GM19193 (cell line): ENCODE results near the gene XYLT1.

Experiments
- POLR2A ChIP-seq: IDR thresholded peaks from 4 replicates; pipeline ENCODE4 v1.6.1; 2011; ENCODE audit not compliant: insufficient read depth, insufficient read length; ENCODE audit errors: extremely low read depth

The XYLT1 gene

GRCh38 chr16:17368446-17368845 is 102.3 kb downstream of the XYLT1 start:
- TF ChIP-seq POLR2A = no peak

DNA sequence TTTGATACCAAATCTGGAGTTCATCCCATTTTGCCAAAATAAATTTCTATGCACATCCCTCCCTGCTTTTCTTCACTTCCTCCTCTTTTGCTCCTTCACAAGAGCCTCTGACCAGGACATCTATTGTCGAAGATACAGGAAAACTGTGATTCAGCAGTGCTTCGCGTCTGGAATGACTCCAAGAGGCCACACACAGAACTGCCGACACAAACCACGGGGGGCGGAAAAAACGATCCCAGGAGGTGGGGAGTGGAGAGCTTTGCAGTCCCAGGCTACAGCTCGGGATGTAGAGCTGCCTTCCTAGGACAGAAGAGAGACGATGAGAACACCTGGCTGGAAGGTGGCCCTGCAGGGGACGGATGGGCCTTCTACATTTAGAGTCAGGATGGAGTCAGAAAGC is 102.8 kb downstream of the XYLT1 start:
- TF ChIP-seq POLR2A = no peak

GRCh38 chr16:17367036-17367435 is 103.7 kb downstream of the XYLT1 start:
- no peak for TF ChIP-seq POLR2A

DNA sequence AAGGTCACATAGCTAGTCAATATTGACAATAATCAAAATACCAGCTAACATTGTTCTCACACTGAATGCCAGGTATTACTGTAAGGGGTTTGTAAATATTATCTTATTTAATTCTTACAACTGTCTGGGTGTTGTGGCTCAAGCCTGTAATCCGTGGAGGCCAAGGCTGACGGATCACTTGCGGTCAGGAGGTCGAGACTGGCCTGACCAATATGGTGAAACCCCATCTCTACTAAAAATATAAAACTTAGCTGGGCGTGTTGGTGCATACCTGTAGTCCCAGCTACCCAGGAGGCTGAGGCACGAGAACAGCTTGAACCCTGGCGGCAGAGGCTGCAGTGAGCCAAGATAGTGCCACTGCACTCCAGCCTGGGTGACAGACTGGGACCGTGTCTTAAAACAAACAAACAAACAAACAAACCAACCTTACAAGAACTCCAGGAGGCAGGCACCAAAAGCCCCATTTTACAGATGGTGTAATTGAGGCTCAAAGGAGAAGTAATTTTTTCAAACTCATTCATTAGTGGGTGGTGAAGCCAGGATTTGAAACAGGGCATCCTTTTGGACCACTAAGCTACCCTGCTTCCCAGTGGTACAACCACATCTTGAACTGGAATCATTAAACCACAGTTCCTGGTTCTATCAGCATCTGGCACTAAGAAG is 104.3 kb downstream of the XYLT1 start:
- TF ChIP-seq POLR2A = no peak

- no peak for TF ChIP-seq POLR2A
Observed at GRCh38 chr16:17365591-17366298, 105.0 kb downstream of the XYLT1 start.

- no peak for TF ChIP-seq POLR2A
Observed at GRCh38 chr16:17365211-17365541, 105.6 kb downstream of the XYLT1 start.

DNA sequence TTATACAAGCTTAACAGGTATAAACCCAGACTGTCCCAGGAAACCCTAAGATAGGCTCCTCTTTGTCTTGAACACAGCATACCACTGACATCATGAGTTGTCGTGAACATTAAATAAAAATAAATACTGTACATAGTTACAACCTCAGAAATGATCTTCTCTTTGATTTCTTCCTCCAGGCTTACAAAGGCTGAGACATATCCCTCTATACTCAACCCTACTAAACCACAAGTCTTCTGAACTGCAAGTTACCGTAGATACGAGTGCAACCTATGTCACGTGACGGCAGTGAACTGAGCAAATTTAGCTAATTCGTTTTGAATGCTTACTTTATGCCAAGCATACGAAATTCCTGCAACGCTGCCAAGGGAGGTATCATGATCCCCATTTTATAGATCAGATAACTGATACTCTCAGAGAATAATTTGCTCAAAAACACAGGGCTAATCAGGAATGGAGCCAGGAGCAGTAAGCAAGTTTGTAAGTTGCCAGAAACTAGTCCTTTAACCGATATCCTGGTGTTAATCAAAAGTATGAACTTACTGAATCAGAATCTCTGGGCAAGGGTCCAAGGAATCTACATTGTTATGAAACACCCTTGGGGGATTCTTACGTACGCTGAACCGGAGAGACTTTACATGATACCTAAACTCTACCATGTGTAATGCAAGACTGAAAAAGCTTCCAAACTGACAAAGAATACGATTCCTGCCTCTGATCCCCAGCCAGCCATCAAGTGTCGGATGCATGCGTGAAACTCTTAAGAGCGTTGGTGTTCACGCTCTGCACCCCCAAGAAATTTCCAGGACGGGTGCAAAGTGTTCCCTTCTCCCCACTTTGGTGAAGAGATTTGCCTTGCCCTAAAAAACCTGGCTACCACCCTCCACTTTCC is 106.2 kb downstream of the XYLT1 start:
- TF ChIP-seq POLR2A = no peak

DNA sequence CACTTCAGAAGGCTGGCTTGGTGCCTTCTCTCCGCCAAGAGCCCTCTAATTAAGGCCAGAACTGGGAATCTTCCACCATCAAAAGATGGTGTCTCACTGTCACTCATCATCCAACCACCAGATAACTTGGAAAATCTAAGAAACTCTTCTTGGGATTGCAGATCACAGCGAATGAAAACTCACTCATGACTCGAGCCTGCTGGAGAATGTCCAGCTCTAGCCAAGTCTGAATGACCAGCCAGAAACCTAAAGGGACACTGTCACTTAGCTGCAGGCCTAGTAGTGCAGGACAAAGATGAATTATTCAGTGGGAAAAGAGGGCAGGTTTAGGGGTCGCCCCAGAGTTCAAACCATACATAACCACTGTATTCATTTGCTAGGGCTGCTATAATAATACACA is 107.8 kb downstream of the XYLT1 start:
- no peak for TF ChIP-seq POLR2A

GRCh38 chr16:17362183-17362582 is 108.6 kb downstream of the XYLT1 start:
- TF ChIP-seq POLR2A = no peak

- no peak for TF ChIP-seq POLR2A
Observed at GRCh38 chr16:17360693-17361122, 110.1 kb downstream of the XYLT1 start.

- TF ChIP-seq POLR2A = no peak
Observed at GRCh38 chr16:17359788-17360390, 110.9 kb downstream of the XYLT1 start.

DNA sequence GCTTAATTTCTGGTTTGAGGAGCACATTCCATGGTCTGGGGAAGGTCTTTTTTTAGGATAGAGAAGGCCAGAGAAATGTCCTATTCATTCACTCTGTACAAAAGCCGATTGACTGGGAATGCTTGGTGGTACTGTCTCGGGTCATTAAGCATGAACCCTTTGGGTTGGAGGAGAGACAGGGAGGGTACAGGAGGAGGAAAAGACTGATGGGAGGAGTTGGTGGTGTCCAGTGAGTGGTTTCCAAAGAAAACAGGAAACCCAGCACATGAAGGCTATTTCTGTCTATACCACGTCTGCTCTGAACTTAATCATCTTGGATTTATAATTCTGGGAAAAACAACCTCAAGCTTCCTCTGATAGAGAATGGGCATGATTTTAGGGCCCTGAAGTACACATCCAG is 111.9 kb downstream of the XYLT1 start:
- TF ChIP-seq POLR2A = no peak

DNA sequence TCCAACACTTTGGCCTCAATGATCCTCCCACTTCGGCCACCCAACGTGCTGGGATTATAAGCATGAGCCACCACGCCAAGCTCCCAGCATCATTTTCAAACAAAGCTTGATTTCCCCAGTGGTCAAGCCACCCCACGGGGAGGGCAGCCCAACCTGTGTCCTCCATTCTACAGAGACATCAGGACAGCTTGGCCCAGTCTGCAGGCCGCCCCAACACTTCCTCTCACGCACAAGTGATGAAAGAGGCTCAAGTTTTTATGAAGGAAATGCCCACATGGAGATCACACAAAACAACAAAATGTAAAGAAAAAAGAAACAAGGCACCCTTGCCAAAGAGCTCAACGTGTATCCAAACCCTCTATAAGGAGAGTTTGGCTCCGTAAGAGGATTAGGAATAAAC is 112.4 kb downstream of the XYLT1 start:
- TF ChIP-seq POLR2A = no peak

DNA sequence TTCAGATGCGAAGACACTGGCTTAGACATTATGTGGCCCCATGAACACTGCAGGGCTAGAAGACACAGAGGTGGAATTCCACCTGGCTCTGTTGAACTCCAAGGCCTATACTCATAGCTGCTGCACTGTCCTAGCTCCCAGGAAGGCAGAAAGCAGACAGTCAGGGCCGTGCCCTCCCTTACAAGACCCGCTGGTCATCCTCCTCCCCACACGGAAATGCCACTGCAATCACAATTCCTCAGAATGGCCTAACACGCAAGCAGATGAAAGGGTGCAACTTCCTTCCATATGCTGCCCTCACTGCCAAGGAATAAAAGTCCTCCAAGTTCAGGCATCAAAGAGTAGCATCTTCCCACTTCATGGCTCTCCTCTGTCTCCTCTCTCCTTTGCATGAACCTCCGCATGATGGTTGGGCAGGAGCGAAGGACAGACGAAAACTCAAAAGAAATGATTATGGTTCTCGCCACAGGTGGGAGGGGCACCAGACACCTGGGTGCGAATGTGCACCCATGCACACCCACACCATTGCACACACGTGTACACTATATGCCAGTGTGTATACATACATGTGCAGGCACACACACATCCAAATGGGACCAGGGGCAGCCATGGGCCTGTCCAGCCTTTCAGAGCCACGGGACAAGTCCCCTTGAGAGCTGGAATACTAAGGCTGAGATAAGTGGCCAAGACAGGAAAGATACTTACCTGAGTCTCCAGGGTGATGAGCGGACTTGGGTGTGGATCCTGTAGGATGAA is 113.3 kb downstream of the XYLT1 start:
- no peak for TF ChIP-seq POLR2A
